PC-9 (cell line): ENCODE results near the gene WBP2NL.

Source experiments
- CTCF ChIP-seq: fragments of 200-600 bp; sonication (generic); conservative IDR thresholded peaks from 2 replicates; pipeline ENCODE4 v1.6.1; 2017; ENCODE audit warnings: mixed run types, antibody characterized with exemption, mild to moderate bottlenecking, moderate library complexity
- EZH2 ChIP-seq: fragments of 200-600 bp; sonication (generic); IDR thresholded peaks from 2 replicates; pipeline ENCODE4 v1.8.0; 2017; ENCODE audit warnings: antibody characterized with exemption, low read depth

GRCh38 chr22:42073621-42074041 lies 75.0 kb downstream of the WBP2NL start:
- TF ChIP-seq EZH2 = no peak
- no peak for TF ChIP-seq CTCF
